Breast epithelium (tissue), 4 donors: ENCODE data around the gene MELTF. TPM values are rescaled to one million over a fixed set of nuclear protein-coding genes. Genes with fewer than 3 reads are reported as not detected.

Experiments
- DNase-seq, 2 donors: peaks; one replicate each; pipeline ENCODE4 v3.0.0-alpha.2; 2019; ENCODE audit warnings: low spot score in 2 of 2
- H3K27ac ChIP-seq, 2 donors: fragments of 200-600 bp; sonication (generic) in 1 of 2; one replicate each; pipeline ENCODE4 v1.5.1; 2016 to 2019; ENCODE audit warnings: mild to moderate bottlenecking in 1 of 2
- H3K27me3 ChIP-seq, 2 donors: fragments of 200-600 bp; sonication (generic) in 1 of 2; one replicate each; pipeline versions ENCODE4 v1.5.1 to v1.6.0; 2017 to 2019; ENCODE audit warnings: control low read depth in 1 of 2, mild to moderate bottlenecking in 1 of 2
- H3K36me3 ChIP-seq: fragments of 200-600 bp; one replicate; pipeline ENCODE4 v1.5.1; 2019
- H3K4me1 ChIP-seq, 2 donors: fragments of 200-600 bp; sonication (generic); one replicate each; pipeline ENCODE4 v1.5.1; 2016 to 2019; ENCODE audit warnings: control low read depth in 1 of 2
- H3K4me3 ChIP-seq, 3 donors: fragments of 200-600 bp; sonication (generic); 1 replicate in 2 of 3; 2 replicates in 1 of 3; pipeline ENCODE4 v1.5.1; 2016 to 2019; ENCODE audit warnings: mild to moderate bottlenecking in 3 of 3, moderate library complexity in 2 of 3
- H3K9me3 ChIP-seq, 2 donors: fragments of 200-600 bp; sonication (generic) in 1 of 2; one replicate each; pipeline ENCODE4 v1.5.1; 2016 to 2019; ENCODE audit warnings: control low read depth in 1 of 2
- POLR2A ChIP-seq: fragments of 450-650 bp; IDR thresholded peaks from one replicate; pipeline ENCODE4 v1.6.1; 2016; ENCODE audit warnings: antibody characterized with exemption, mild to moderate bottlenecking, moderate library complexity
- POLR2AphosphoS5 ChIP-seq, 3 donors: sonication (generic); formaldehyde crosslinking; IDR thresholded peaks; one replicate each; pipeline ENCODE4 v1.6.1; 2017; ENCODE audit warnings: antibody characterized with exemption in 3 of 3
- intact Hi-C: fragments of 100-400 bp; cut with DNase I; formaldehyde crosslinking; loops from one replicate; pipeline ENCODE4 v1.15.1; 2023; ENCODE audit warnings: low total_unique reads
- total RNA-seq, 3 donors: library from RNA; depleted of rRNA; stranded (reverse); fragments of >200 nt; gene quantifications; one replicate each; pipeline ENCODE4 v1.1.0, GENCODE V29; 2016
- TF ChIP-seq, protein P1 (sequence below), 3 donors: fragments of 450-650 bp; IDR thresholded peaks; one replicate each; pipeline ENCODE4 v1.5.1; 2016 to 2017; ENCODE audit warnings: antibody characterized with exemption in 3 of 3, mild to moderate bottlenecking in 3 of 3, moderate library complexity in 3 of 3

MELTF gene
- total RNA-seq, 3 donors from 2014 or later, result 7.2 to 58.2 (median 10.2) TPM

- intact Hi-C loops, result no loop called here
- DNase-seq, result peak in 1 of 2 donors; percentile 15
- no peaks in the 10 kb centered on the region for H3K9me3 ChIP-seq
- TF ChIP-seq, protein P1, sequence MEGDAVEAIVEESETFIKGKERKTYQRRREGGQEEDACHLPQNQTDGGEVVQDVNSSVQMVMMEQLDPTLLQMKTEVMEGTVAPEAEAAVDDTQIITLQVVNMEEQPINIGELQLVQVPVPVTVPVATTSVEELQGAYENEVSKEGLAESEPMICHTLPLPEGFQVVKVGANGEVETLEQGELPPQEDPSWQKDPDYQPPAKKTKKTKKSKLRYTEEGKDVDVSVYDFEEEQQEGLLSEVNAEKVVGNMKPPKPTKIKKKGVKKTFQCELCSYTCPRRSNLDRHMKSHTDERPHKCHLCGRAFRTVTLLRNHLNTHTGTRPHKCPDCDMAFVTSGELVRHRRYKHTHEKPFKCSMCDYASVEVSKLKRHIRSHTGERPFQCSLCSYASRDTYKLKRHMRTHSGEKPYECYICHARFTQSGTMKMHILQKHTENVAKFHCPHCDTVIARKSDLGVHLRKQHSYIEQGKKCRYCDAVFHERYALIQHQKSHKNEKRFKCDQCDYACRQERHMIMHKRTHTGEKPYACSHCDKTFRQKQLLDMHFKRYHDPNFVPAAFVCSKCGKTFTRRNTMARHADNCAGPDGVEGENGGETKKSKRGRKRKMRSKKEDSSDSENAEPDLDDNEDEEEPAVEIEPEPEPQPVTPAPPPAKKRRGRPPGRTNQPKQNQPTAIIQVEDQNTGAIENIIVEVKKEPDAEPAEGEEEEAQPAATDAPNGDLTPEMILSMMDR (IDR thresholded peaks at IDR 0.05), result no peak
- TF ChIP-seq POLR2A, result no peak
- no peak for TF ChIP-seq POLR2AphosphoS5 (IDR thresholded peaks at IDR 0.05)
- no peak overlapping the region for H3K4me3 ChIP-seq
- peaks cover 3 to 16% of the 10 kb centered on the region in 2 donors for H3K4me1 ChIP-seq
- H3K36me3 ChIP-seq, result no peaks in the 10 kb centered on the region
- H3K27me3 ChIP-seq, result no peaks in the 10 kb centered on the region
- H3K27ac ChIP-seq, result peak overlapping the region; percentile 29 to 32
Observed at GRCh38 chr3:197025736-197026480, 3.7 kb downstream of the MELTF start.

- Histone ChIP-seq H3K4me3 (no peak overlapping the region), H3K36me3 (no peaks in the 10 kb centered on the region), H3K9me3 (no peaks in the 10 kb centered on the region), H3K4me1 (peaks cover 3 to 16% of the 10 kb centered on the region in 2 donors), H3K27ac (no peak overlapping the region), H3K27me3 (no peaks in the 10 kb centered on the region)
- DNase-seq, result peak in 1 of 2 donors; percentile 12
- no peak for TF ChIP-seq POLR2A
- no peak for TF ChIP-seq POLR2AphosphoS5 (IDR thresholded peaks at IDR 0.05)
- TF ChIP-seq, protein P1 (IDR thresholded peaks at IDR 0.05), result no peak
- intact Hi-C loops, result no loop called here
Observed at GRCh38 chr3:197024881-197025735, 4.5 kb downstream of the MELTF start.

GRCh38 chr3:197023998-197024651, 5.5 kb downstream of the MELTF start:
- peaks cover 0 to 16% of the 10 kb centered on the region in 2 donors for H3K4me1 ChIP-seq
- intact Hi-C loops, result no loop called here
- peak in 1 of 2 donors; percentile 16 for DNase-seq
- no peaks in the 10 kb centered on the region for H3K36me3 ChIP-seq
- peak overlapping the region; percentile 82 for H3K27ac ChIP-seq
- no peak overlapping the region for H3K4me3 ChIP-seq
- no peaks in the 10 kb centered on the region for H3K9me3 ChIP-seq
- TF ChIP-seq, protein P1 (IDR thresholded peaks at IDR 0.05), result no peak
- TF ChIP-seq POLR2A, result no peak
- no peak for TF ChIP-seq POLR2AphosphoS5 (IDR thresholded peaks at IDR 0.05)
- no peaks in the 10 kb centered on the region for H3K27me3 ChIP-seq

GRCh38 chr3:197023241-197023997, 6.2 kb downstream of the MELTF start:
- peak overlapping the region; percentile 82 for H3K27ac ChIP-seq
- peak overlapping the region in 2 of 3 donors; percentile 11 to 26 for H3K4me3 ChIP-seq
- H3K36me3 ChIP-seq, result no peaks in the 10 kb centered on the region
- no peaks in the 10 kb centered on the region for H3K9me3 ChIP-seq
- DNase-seq, result peak in 1 of 2 donors; percentile 37
- H3K27me3 ChIP-seq, result no peaks in the 10 kb centered on the region
- peaks cover 0 to 14% of the 10 kb centered on the region in 2 donors for H3K4me1 ChIP-seq
- intact Hi-C loops, result no loop called here
- TF ChIP-seq POLR2A (no peak), POLR2AphosphoS5 (IDR thresholded peaks at IDR 0.05) (no peak)
- TF ChIP-seq, protein P1 (IDR thresholded peaks at IDR 0.05), result no peak
